Stimulated activated CD4-positive, alpha-beta T cell treated with anti-CD3 and anti-CD28 coated beads, Interleukin-1b, Interleukin-23, amount 100 ng/mL, for 24 hours (primary cell): ENCODE results near the gene CHMP6.

Experiments
- DNase-seq, 4 experiments: peaks; one replicate each; pipeline ENCODE4 v3.0.0-alpha.2; 2020; ENCODE audit warnings: low read depth in 4 of 4, low spot score in 1 of 4

Gene CHMP6

GRCh38 chr17:80970762-80971703 lies 20.6 kb upstream of the CHMP6 start:
- no peak for DNase-seq

- DNase-seq: no peak
Measured at GRCh38 chr17:80971704-80972304, 19.8 kb upstream of the CHMP6 start.

- no peak for DNase-seq
Measured at GRCh38 chr17:80976701-80977100, 14.9 kb upstream of the CHMP6 start.

- no peak for DNase-seq
Measured at GRCh38 chr17:80977172-80977571, 14.5 kb upstream of the CHMP6 start.

- no peak for DNase-seq
Measured at GRCh38 chr17:80978499-80979497, 12.8 kb upstream of the CHMP6 start.

- DNase-seq: no peak
Measured at GRCh38 chr17:80979547-80980378, 11.9 kb upstream of the CHMP6 start.

GRCh38 chr17:80980397-80981061 lies 11.1 kb upstream of the CHMP6 start:
- no peak for DNase-seq

GRCh38 chr17:80981062-80981902 lies 10.4 kb upstream of the CHMP6 start:
- DNase-seq: no peak

GRCh38 chr17:80981929-80982425 lies 9.7 kb upstream of the CHMP6 start:
- no peak for DNase-seq

GRCh38 chr17:80982426-80982974 lies 9.1 kb upstream of the CHMP6 start:
- no peak for DNase-seq

- no peak for DNase-seq
Measured at GRCh38 chr17:80983545-80983944, 8.1 kb upstream of the CHMP6 start.

- DNase-seq: no peak
Measured at GRCh38 chr17:80984749-80985148, 6.9 kb upstream of the CHMP6 start.

GRCh38 chr17:80986046-80986445 lies 5.6 kb upstream of the CHMP6 start:
- DNase-seq: no peak

- DNase-seq: no peak
Measured at GRCh38 chr17:80986816-80987475, 4.7 kb upstream of the CHMP6 start.

- no peak for DNase-seq
Measured at GRCh38 chr17:80987941-80988461, 3.6 kb upstream of the CHMP6 start.

GRCh38 chr17:80989586-80989913 lies 2.1 kb upstream of the CHMP6 start:
- no peak for DNase-seq

GRCh38 chr17:80990921-80991644 lies 558 bp upstream of the CHMP6 start:
- no peak for DNase-seq
